ENCODE data around the gene ABHD15.

- no peak for TF ChIP-seq POLR2A (IDR thresholded peaks at IDR 0.05)
- no peak for TF ChIP-seq CTCF (IDR thresholded peaks at IDR 0.05)
These were observed 392 bp upstream of the ABHD15 start for GRCh38 chr17:29567304-29567553.

Data from Peyer's patch (tissue), 4 donors.